K562 (cell line): ENCODE measurements around the gene DNAH17.

Experiments
- FOXA1 ChIP-seq: fragments of 450-650 bp; IDR thresholded peaks from 2 replicates; pipeline ENCODE4 v1.6.1; 2016; ENCODE audit warnings: mild to moderate bottlenecking, borderline replicate concordance
- MTA2 ChIP-seq: fragments of 450-650 bp; IDR thresholded peaks from 2 replicates; pipeline ENCODE4 v1.6.1; 2016; ENCODE audit warnings: low read depth
- NR1H2 ChIP-seq: sonication (generic); formaldehyde crosslinking; IDR thresholded peaks from 2 replicates; pipeline ENCODE4 v1.4.0; 2020; ENCODE audit warnings: mild to moderate bottlenecking, missing genetic modification reagents
- NR2C2 ChIP-seq, 2 experiments: fragments of 200-800 bp in 1 of 2; sonication (Bioruptor generic) in 1 of 2; sonication (generic) in 1 of 2; formaldehyde crosslinking in 1 of 2; IDR thresholded peaks; 2 replicates each; pipeline versions ENCODE4 v1.6.1 to v1.8.0; 2016 to 2022; ENCODE audit warnings: mild to moderate bottlenecking in 1 of 2, missing compliant biosample characterization in 1 of 2, missing genetic modification characterization in 1 of 2, missing genetic modification reagents in 1 of 2
- RAD21 ChIP-seq, 2 experiments: fragments of 250-450 bp in 1 of 2; fragments of 450-650 bp in 1 of 2; sonication (Bioruptor Pico) in 1 of 2; formaldehyde crosslinking in 1 of 2; IDR thresholded peaks in 1 of 2; conservative IDR thresholded peaks in 1 of 2; 2 replicates each; pipeline versions ENCODE4 v1.4.0 to v1.8.0; 2020 to 2022; ENCODE audit warnings: mild to moderate bottlenecking in 2 of 2, moderate library complexity in 1 of 2
- SP1 ChIP-seq: sonication (generic); formaldehyde crosslinking; IDR thresholded peaks from 2 replicates; pipeline ENCODE4 v1.8.1; 2022; ENCODE audit warnings: mild to moderate bottlenecking, missing genetic modification reagents
- TBL1XR1 ChIP-seq, 2 experiments: IDR thresholded peaks; 2 replicates each; pipeline ENCODE4 v1.6.1; 2012; ENCODE audit warnings: improper control_type of control experiment in 2 of 2, low read length in 2 of 2, mild to moderate bottlenecking in 1 of 2
- YBX1 ChIP-seq: fragments of 450-650 bp; IDR thresholded peaks from 2 replicates; pipeline ENCODE4 v1.7.1; 2016; ENCODE audit warnings: mild to moderate bottlenecking
- ZNF444 ChIP-seq: fragments of 250-450 bp; sonication (Bioruptor Pico); IDR thresholded peaks from 2 replicates; pipeline ENCODE4 v1.4.0; 2020; ENCODE audit warnings: mild to moderate bottlenecking, moderate library complexity
- TF ChIP-seq, protein P1 (sequence below), 2 experiments: IDR thresholded peaks; 2 replicates each; pipeline ENCODE4 v1.6.1; 2011; ENCODE audit warnings: borderline replicate concordance in 1 of 2, control low read depth in 1 of 2, low read depth in 1 of 2, low read length in 1 of 2, mild to moderate bottlenecking in 1 of 2, mixed read lengths in 1 of 2, moderate library complexity in 1 of 2; ENCODE audit not compliant: insufficient read depth in 1 of 2, insufficient read length in 1 of 2, poor library complexity in 1 of 2, severe bottlenecking in 1 of 2; ENCODE audit errors: extremely low read depth in 1 of 2
- TF ChIP-seq, protein P2 (sequence below): fragments of 250-450 bp; sonication (Bioruptor Pico); IDR thresholded peaks from 2 replicates; pipeline ENCODE4 v1.5.1; 2021; ENCODE audit warnings: mild to moderate bottlenecking
- TF ChIP-seq, protein P3 (sequence below): fragments of 450-650 bp; formaldehyde crosslinking; IDR thresholded peaks from 2 replicates; pipeline ENCODE4 v1.4.0; 2020; ENCODE audit warnings: mild to moderate bottlenecking, moderate library complexity

DNA sequence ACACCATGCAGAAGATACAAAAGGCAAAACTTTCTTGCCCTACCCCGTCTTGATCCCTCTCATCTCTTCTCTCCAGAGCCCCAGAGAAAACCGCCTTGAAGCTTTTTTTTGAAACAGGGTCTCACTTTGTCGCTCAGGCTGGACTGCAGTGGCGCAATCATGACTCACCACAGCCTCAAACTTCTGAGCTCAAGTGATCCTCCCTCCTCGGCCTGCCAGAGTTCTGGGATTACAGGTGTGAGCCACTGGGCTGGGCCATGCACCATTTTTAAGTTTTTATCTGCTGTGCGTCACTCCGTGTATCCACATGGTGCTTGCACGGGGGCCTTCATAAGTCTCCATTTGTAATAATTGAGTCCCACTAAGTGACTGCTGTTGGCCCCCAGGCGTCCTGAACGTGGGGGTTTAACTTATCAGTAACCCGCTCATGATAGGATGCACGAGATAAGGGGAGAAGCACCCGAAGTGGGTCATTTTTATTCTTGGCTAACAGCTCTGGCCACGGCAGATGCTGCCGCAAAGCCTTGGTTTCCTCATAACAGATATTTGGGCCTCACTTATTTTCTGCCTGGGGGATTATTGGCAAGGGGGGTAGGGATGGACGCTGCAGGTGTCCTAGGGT lies 8.6 kb downstream of the DNAH17 start:
- TF ChIP-seq RAD21 (CRISPR knock-in tag; conservative IDR thresholded peaks at IDR 0.05 in 1 of 2, IDR thresholded peaks at IDR 0.05 in 1 of 2) (no peak), NR2C2 (CRISPR knock-in tag; IDR thresholded peaks at IDR 0.05) (no peak), NR2C2 (tag; IDR thresholded peaks at IDR 0.05) (no peak), MTA2 (no peak), YBX1 (no peak), FOXA1 (no peak), NR1H2 (CRISPR knock-in tag) (no peak), SP1 (CRISPR knock-in tag) (no peak), ZNF444 (CRISPR knock-in tag) (no peak), TBL1XR1 (IDR thresholded peaks at IDR 0.05; ENCODE audit: low read length in 2 of 2) (no peak)
- TF ChIP-seq, protein P1, sequence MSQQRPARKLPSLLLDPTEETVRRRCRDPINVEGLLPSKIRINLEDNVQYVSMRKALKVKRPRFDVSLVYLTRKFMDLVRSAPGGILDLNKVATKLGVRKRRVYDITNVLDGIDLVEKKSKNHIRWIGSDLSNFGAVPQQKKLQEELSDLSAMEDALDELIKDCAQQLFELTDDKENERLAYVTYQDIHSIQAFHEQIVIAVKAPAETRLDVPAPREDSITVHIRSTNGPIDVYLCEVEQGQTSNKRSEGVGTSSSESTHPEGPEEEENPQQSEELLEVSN (IDR thresholded peaks at IDR 0.05; ENCODE audit: borderline replicate concordance in 1 of 2, extremely low read depth in 1 of 2, insufficient read depth in 1 of 2, insufficient read length in 1 of 2, low read depth in 1 of 2, low read length in 1 of 2, poor library complexity in 1 of 2, severe bottlenecking in 1 of 2), result no peak
- TF ChIP-seq, protein P2, sequence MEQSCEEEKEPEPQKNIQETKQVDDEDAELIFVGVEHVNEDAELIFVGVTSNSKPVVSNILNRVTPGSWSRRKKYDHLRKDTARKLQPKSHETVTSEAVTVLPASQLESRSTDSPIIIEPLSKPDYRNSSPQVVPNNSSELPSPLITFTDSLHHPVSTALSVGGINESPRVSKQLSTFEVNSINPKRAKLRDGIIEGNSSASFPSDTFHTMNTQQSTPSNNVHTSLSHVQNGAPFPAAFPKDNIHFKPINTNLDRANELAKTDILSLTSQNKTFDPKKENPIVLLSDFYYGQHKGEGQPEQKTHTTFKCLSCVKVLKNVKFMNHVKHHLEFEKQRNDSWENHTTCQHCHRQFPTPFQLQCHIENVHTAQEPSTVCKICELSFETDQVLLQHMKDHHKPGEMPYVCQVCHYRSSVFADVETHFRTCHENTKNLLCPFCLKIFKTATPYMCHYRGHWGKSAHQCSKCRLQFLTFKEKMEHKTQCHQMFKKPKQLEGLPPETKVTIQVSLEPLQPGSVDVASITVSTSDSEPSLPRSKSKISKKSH (CRISPR knock-in tag), result no peak
- TF ChIP-seq, protein P3, sequence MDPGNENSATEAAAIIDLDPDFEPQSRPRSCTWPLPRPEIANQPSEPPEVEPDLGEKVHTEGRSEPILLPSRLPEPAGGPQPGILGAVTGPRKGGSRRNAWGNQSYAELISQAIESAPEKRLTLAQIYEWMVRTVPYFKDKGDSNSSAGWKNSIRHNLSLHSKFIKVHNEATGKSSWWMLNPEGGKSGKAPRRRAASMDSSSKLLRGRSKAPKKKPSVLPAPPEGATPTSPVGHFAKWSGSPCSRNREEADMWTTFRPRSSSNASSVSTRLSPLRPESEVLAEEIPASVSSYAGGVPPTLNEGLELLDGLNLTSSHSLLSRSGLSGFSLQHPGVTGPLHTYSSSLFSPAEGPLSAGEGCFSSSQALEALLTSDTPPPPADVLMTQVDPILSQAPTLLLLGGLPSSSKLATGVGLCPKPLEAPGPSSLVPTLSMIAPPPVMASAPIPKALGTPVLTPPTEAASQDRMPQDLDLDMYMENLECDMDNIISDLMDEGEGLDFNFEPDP, result no peak
